C4-2B (cell line): ENCODE data around the gene UBP1.

Source experiments
- ZFX ChIP-seq: fragments of 450-650 bp; IDR thresholded peaks from 2 replicates; pipeline ENCODE4 v1.6.1; 2017
- TF ChIP-seq, protein P1 (sequence below): fragments of 450-650 bp; conservative IDR thresholded peaks from 2 replicates; pipeline ENCODE4 v1.5.1; 2017; ENCODE audit warnings: mild to moderate bottlenecking

GRCh38 chr3:33388374-33389100 is 51.7 kb downstream of the UBP1 start:
- TF ChIP-seq, protein P1, sequence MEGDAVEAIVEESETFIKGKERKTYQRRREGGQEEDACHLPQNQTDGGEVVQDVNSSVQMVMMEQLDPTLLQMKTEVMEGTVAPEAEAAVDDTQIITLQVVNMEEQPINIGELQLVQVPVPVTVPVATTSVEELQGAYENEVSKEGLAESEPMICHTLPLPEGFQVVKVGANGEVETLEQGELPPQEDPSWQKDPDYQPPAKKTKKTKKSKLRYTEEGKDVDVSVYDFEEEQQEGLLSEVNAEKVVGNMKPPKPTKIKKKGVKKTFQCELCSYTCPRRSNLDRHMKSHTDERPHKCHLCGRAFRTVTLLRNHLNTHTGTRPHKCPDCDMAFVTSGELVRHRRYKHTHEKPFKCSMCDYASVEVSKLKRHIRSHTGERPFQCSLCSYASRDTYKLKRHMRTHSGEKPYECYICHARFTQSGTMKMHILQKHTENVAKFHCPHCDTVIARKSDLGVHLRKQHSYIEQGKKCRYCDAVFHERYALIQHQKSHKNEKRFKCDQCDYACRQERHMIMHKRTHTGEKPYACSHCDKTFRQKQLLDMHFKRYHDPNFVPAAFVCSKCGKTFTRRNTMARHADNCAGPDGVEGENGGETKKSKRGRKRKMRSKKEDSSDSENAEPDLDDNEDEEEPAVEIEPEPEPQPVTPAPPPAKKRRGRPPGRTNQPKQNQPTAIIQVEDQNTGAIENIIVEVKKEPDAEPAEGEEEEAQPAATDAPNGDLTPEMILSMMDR: no peak
- TF ChIP-seq ZFX: no peak
